ENCODE measurements around the gene MARS1. TPM values are rescaled to one million over a fixed set of nuclear protein-coding genes. Genes with fewer than 3 reads are reported as not detected.

The MARS1 gene
- total and polyA plus RNA-seq, 12 donors: 56.7 to 108 (median 75.6) TPM

- Histone ChIP-seq H3K36me3 (peaks cover 0 to 100% (median 54%) of the 10 kb centered on the region in 9 donors), H3K27ac (no peak overlapping the region), H3K27me3 (no peaks in the 10 kb centered on the region), H3K9me3 (no peaks in the 10 kb centered on the region), H3K4me3 (no peak overlapping the region), H3K4me1 (no peaks in the 10 kb centered on the region)
- intact Hi-C loops (cut with DNase I): loop anchor here in 1 of 10 donors (5.0 kb wide), 1 partner anchor 118 kb away; no protein-coding TSS in a partner anchor
- WGBS, 2 donors: 94 to 95% methylated on average over 3 of the region's 3 CpGs
- no peak for TF ChIP-seq CTCF (IDR thresholded peaks at IDR 0.05)
- DNase-seq: no peak
- ATAC-seq: no peak
These were observed 47.2 kb downstream of the MARS1 start for GRCh38 chr12:57534991-57535543.

GRCh38 chr12:57535764-57536596 lies 48.1 kb downstream of the MARS1 start:
- no peaks in the 10 kb centered on the region for H3K27me3 ChIP-seq
- no peak overlapping the region for H3K4me3 ChIP-seq
- ATAC-seq (peak in 1 of 8 donors; percentile 13), DNase-seq (no peak)
- H3K27ac ChIP-seq: no peak overlapping the region
- WGBS, 2 donors: 79 to 85% methylated on average over 6 of the region's 6 CpGs
- no peaks in the 10 kb centered on the region for H3K9me3 ChIP-seq
- intact Hi-C loops (cut with DNase I): loop anchor here in 1 of 10 donors (5.0 kb wide), 1 partner anchor 119 kb away; no protein-coding TSS in a partner anchor
- H3K36me3 ChIP-seq: peaks cover 0 to 99% (median 45%) of the 10 kb centered on the region in 9 donors
- TF ChIP-seq CTCF (IDR thresholded peaks at IDR 0.05): no peak
- H3K4me1 ChIP-seq: no peaks in the 10 kb centered on the region

- Histone ChIP-seq H3K27me3 (no peaks in the 10 kb centered on the region), H3K4me1 (no peaks in the 10 kb centered on the region), H3K27ac (no peak overlapping the region), H3K36me3 (peaks cover 0 to 99% (median 41%) of the 10 kb centered on the region in 9 donors), H3K9me3 (no peaks in the 10 kb centered on the region), H3K4me3 (no peak overlapping the region)
- 93 to 100% methylated on average over 1 of the region's 1 CpG for WGBS, 2 donors
- intact Hi-C loops (cut with DNase I): loop anchor here in 1 of 10 donors (5.0 kb wide), 1 partner anchor 119 kb away; no protein-coding TSS in a partner anchor
- no peak for TF ChIP-seq CTCF (IDR thresholded peaks at IDR 0.05)
- ATAC-seq (no peak), DNase-seq (no peak)
These were observed 48.7 kb downstream of the MARS1 start for GRCh38 chr12:57536597-57536942.

- Histone ChIP-seq H3K36me3 (peaks cover 0 to 86% (median 23%) of the 10 kb centered on the region in 9 donors), H3K4me1 (peaks cover 0 to 10% (median 8%) of the 10 kb centered on the region in 9 donors), H3K27ac (no peak overlapping the region), H3K9me3 (no peaks in the 10 kb centered on the region), H3K27me3 (no peaks in the 10 kb centered on the region), H3K4me3 (no peak overlapping the region)
- intact Hi-C loops (cut with DNase I): loop anchor here in 1 of 10 donors (5.0 kb wide), 1 partner anchor 122 kb away; no protein-coding TSS in a partner anchor
- WGBS, 2 donors: 85 to 87% methylated on average over 5 of the region's 5 CpGs
- DNase-seq (no peak), ATAC-seq (no peak)
- no peak for TF ChIP-seq CTCF (IDR thresholded peaks at IDR 0.05)
These were observed 51.4 kb downstream of the MARS1 start for GRCh38 chr12:57539134-57539768.
